Parathyroid adenoma (tissue), 2 donors: ENCODE data around the gene UGDH.

Experiments
- H2AFZ ChIP-seq: fragments of 300-600 bp; sonication (generic); one replicate; pipeline ENCODE4 v1.7.0; 2017; ENCODE audit warnings: antibody characterized with exemption, mild to moderate bottlenecking
- H3K27ac ChIP-seq: fragments of 300-600 bp; sonication (generic); one replicate; pipeline ENCODE4 v1.7.0; 2017
- H3K27me3 ChIP-seq: fragments of 300-600 bp; sonication (generic); one replicate; pipeline ENCODE4 v1.7.0; 2017; ENCODE audit warnings: low read length; ENCODE audit not compliant: control insufficient read depth, insufficient read depth
- H3K36me3 ChIP-seq: fragments of 300-600 bp; sonication (generic); one replicate; pipeline ENCODE4 v1.7.0; 2017; ENCODE audit warnings: low read length; ENCODE audit not compliant: control insufficient read depth, insufficient read depth
- H3K4me1 ChIP-seq: fragments of 300-600 bp; sonication (generic); one replicate; pipeline ENCODE4 v1.7.0; 2017; ENCODE audit warnings: control low read depth
- H3K4me2 ChIP-seq: fragments of 300-600 bp; sonication (generic); one replicate; pipeline ENCODE4 v1.7.0; 2017; ENCODE audit warnings: low read length
- H3K4me3 ChIP-seq: fragments of 300-600 bp; sonication (generic); one replicate; pipeline ENCODE4 v1.7.0; 2017; ENCODE audit warnings: low read depth, low read length
- H3K79me2 ChIP-seq: fragments of 300-600 bp; sonication (generic); one replicate; pipeline ENCODE4 v1.7.0; 2017; ENCODE audit warnings: control low read depth
- H3K9ac ChIP-seq: fragments of 300-600 bp; sonication (generic); one replicate; pipeline ENCODE4 v1.7.0; 2017; ENCODE audit warnings: mild to moderate bottlenecking
- H3K9me3 ChIP-seq: fragments of 300-600 bp; sonication (generic); one replicate; pipeline ENCODE4 v1.7.0; 2017; ENCODE audit warnings: low read length; ENCODE audit not compliant: control insufficient read depth
- CTCF ChIP-seq: fragments of 300-600 bp; sonication (generic); IDR thresholded peaks from one replicate; pipeline ENCODE4 v1.7.0; 2017; ENCODE audit warnings: antibody characterized with exemption, mild to moderate bottlenecking
- donor health status: primary hyperparathyroidism.

Gene UGDH

GRCh38 chr4:39469429-39470077, 57.7 kb downstream of the UGDH start:
- Histone ChIP-seq H3K4me3 (no peak overlapping the region), H2AFZ (peak overlapping the region; percentile 43), H3K36me3 (no peaks in the 10 kb centered on the region), H3K79me2 (no peaks in the 10 kb centered on the region), H3K9ac (no peak overlapping the region), H3K27me3 (no peaks in the 10 kb centered on the region), H3K9me3 (no peaks in the 10 kb centered on the region), H3K27ac (peak overlapping the region; percentile 24), H3K4me2 (no peak overlapping the region), H3K4me1 (peaks cover 2% of the 10 kb centered on the region)
- TF ChIP-seq CTCF = peak; percentile 76

GRCh38 chr4:39467464-39467863, 59.8 kb downstream of the UGDH start:
- no peak overlapping the region for H3K4me3 ChIP-seq
- no peaks in the 10 kb centered on the region for H3K27me3 ChIP-seq
- no peak overlapping the region for H3K9ac ChIP-seq
- no peak for TF ChIP-seq CTCF
- no peak overlapping the region for H3K4me2 ChIP-seq
- no peak overlapping the region for H2AFZ ChIP-seq
- H3K79me2 ChIP-seq = no peaks in the 10 kb centered on the region
- peaks cover 2% of the 10 kb centered on the region for H3K4me1 ChIP-seq
- no peak overlapping the region for H3K27ac ChIP-seq
- H3K9me3 ChIP-seq = no peaks in the 10 kb centered on the region
- no peaks in the 10 kb centered on the region for H3K36me3 ChIP-seq

GRCh38 chr4:39466747-39467146, 60.5 kb downstream of the UGDH start:
- peaks cover 2% of the 10 kb centered on the region for H3K4me1 ChIP-seq
- H2AFZ ChIP-seq = no peak overlapping the region
- H3K36me3 ChIP-seq = no peaks in the 10 kb centered on the region
- no peaks in the 10 kb centered on the region for H3K27me3 ChIP-seq
- H3K9ac ChIP-seq = no peak overlapping the region
- H3K9me3 ChIP-seq = no peaks in the 10 kb centered on the region
- H3K4me3 ChIP-seq = no peak overlapping the region
- no peaks in the 10 kb centered on the region for H3K79me2 ChIP-seq
- H3K27ac ChIP-seq = no peak overlapping the region
- no peak overlapping the region for H3K4me2 ChIP-seq
- TF ChIP-seq CTCF = no peak

- Histone ChIP-seq H3K4me2 (no peak overlapping the region), H3K4me1 (peaks cover 2% of the 10 kb centered on the region), H3K79me2 (no peaks in the 10 kb centered on the region), H3K4me3 (no peak overlapping the region), H3K9ac (no peak overlapping the region), H3K27ac (no peak overlapping the region), H3K27me3 (no peaks in the 10 kb centered on the region), H2AFZ (no peak overlapping the region), H3K36me3 (no peaks in the 10 kb centered on the region), H3K9me3 (no peaks in the 10 kb centered on the region)
- TF ChIP-seq CTCF = no peak
Observed at GRCh38 chr4:39464886-39465501, 62.2 kb downstream of the UGDH start.
